Astrocyte (in vitro differentiated cells and primary cell): ENCODE measurements around the gene PI16. TPM values are rescaled to one million over a fixed set of nuclear protein-coding genes. Genes with fewer than 3 reads are reported as not detected.

ENCODE experiments used
- DNase-seq: peaks from one replicate; pipeline ENCODE4 v3.0.0-alpha.2; 2010; ENCODE audit warnings: low read depth
- FAIRE-seq: peaks from 2 replicates; lab custom pipeline; 2011; peaks lifted over from hg19 to GRCh38; lab: Jason Lieb, UNC
- H2AFZ ChIP-seq: 2 replicates; pipeline ENCODE4 v1.6.0; 2012; ENCODE audit warnings: low read depth, low read length, inconsistent platforms
- H3K27ac ChIP-seq: 2 replicates; pipeline ENCODE4 v1.5.1; 2011; ENCODE audit warnings: low read depth, low read length, inconsistent platforms
- H3K27me3 ChIP-seq: 2 replicates; pipeline ENCODE4 v1.6.0; 2011; ENCODE audit warnings: low read length, inconsistent platforms; ENCODE audit not compliant: insufficient read depth
- H3K36me3 ChIP-seq: 2 replicates; pipeline ENCODE4 v1.5.1; 2011; ENCODE audit warnings: low read length, inconsistent platforms; ENCODE audit not compliant: insufficient read depth
- H3K4me1 ChIP-seq: 2 replicates; pipeline ENCODE4 v1.5.1; 2011; ENCODE audit warnings: low read length, inconsistent platforms; ENCODE audit not compliant: insufficient read depth
- H3K4me2 ChIP-seq: 2 replicates; pipeline ENCODE4 v1.6.0; 2012; ENCODE audit warnings: low read length, inconsistent platforms
- H3K4me3 ChIP-seq: 2 replicates; pipeline ENCODE4 v1.5.1; 2011; ENCODE audit warnings: low read depth, mild to moderate bottlenecking, low read length, inconsistent platforms; ENCODE audit not compliant: insufficient read depth
- H3K79me2 ChIP-seq: 2 replicates; pipeline ENCODE4 v1.6.0; 2012; ENCODE audit warnings: mild to moderate bottlenecking, low read length, inconsistent platforms; ENCODE audit not compliant: insufficient read depth
- H3K9ac ChIP-seq: 2 replicates; pipeline ENCODE4 v1.6.0; 2012; ENCODE audit warnings: mild to moderate bottlenecking, low read length, inconsistent platforms
- H3K9me3 ChIP-seq: 2 replicates; pipeline ENCODE4 v1.5.1; 2012; ENCODE audit warnings: low read depth, mild to moderate bottlenecking, low read length, inconsistent platforms; ENCODE audit not compliant: insufficient read depth
- H4K20me1 ChIP-seq: 2 replicates; pipeline ENCODE4 v1.6.0; 2012; ENCODE audit warnings: low read length, inconsistent platforms; ENCODE audit not compliant: insufficient read depth
- H3K27ac Mint-ChIP-seq: one replicate; pipeline ENCODE4 v1.8.0; 2021; ENCODE audit warnings: mild to moderate bottlenecking, mixed read lengths; ENCODE audit not compliant: unreplicated experiment
- H3K27me3 Mint-ChIP-seq: one replicate; pipeline ENCODE4 v1.8.0; 2021; ENCODE audit warnings: low read depth, mixed read lengths; ENCODE audit not compliant: unreplicated experiment
- H3K36me3 Mint-ChIP-seq: one replicate; pipeline ENCODE4 v1.8.0; 2021; ENCODE audit warnings: low read depth, mixed read lengths; ENCODE audit not compliant: unreplicated experiment
- H3K4me1 Mint-ChIP-seq: one replicate; pipeline ENCODE4 v1.8.0; 2021; ENCODE audit warnings: low read depth, mixed read lengths; ENCODE audit not compliant: unreplicated experiment
- H3K4me3 Mint-ChIP-seq: one replicate; pipeline ENCODE4 v1.8.0; 2021; ENCODE audit warnings: mild to moderate bottlenecking, moderate library complexity, mixed read lengths; ENCODE audit not compliant: unreplicated experiment
- H3K9me3 Mint-ChIP-seq: one replicate; pipeline ENCODE4 v1.8.0; 2021; ENCODE audit warnings: mild to moderate bottlenecking, mixed read lengths; ENCODE audit not compliant: unreplicated experiment
- CTCF ChIP-seq: IDR thresholded peaks from 2 replicates; pipeline ENCODE4 v1.5.1; 2011; ENCODE audit warnings: low read depth, mild to moderate bottlenecking, inconsistent platforms, low read length, moderate library complexity; ENCODE audit not compliant: insufficient read depth
- EZH2 ChIP-seq: IDR thresholded peaks from 2 replicates; pipeline ENCODE4 v1.6.1; 2012; ENCODE audit warnings: mild to moderate bottlenecking, low read length, inconsistent platforms; ENCODE audit not compliant: insufficient read depth
- total RNA-seq: library from RNA; stranded (reverse); gene quantifications from 2 replicates; pipeline ENCODE4 v1.2.1, GENCODE V29; 2021

PI16 gene
- total RNA-seq, 1 donor from 2014 or later, result not detected

GRCh38 chr6:36979347-36979742 is 24.8 kb downstream of the PI16 start:
- Histone ChIP-seq H4K20me1 (peaks cover 100% of the 10 kb centered on the region), H3K4me3 (no peak overlapping the region), H2AFZ (no peak overlapping the region), H3K4me1 (peaks cover 13% of the 10 kb centered on the region), H3K36me3 (peaks cover 46% of the 10 kb centered on the region), H3K27me3 (no peaks in the 10 kb centered on the region), H3K79me2 (peaks cover 76% of the 10 kb centered on the region), H3K9ac (peak overlapping the region; percentile 12), H3K27ac (no peak overlapping the region), H3K9me3 (no peaks in the 10 kb centered on the region), H3K4me2 (no peak overlapping the region)
- peaks cover 13% of the 10 kb centered on the region for H3K36me3 Mint-ChIP-seq
- peaks cover 27% of the 10 kb centered on the region for H3K4me1 Mint-ChIP-seq
- no peak overlapping the region for H3K27ac Mint-ChIP-seq
- no peaks in the 10 kb centered on the region for H3K27me3 Mint-ChIP-seq
- FAIRE-seq, result no peak
- DNase-seq, result peak; percentile 25
- H3K9me3 Mint-ChIP-seq, result no peaks in the 10 kb centered on the region
- TF ChIP-seq CTCF (peak; percentile 42), EZH2 (no peak)
- peak overlapping the region; percentile 57 for H3K4me3 Mint-ChIP-seq

GRCh38 chr6:36980129-36980528 is 25.6 kb downstream of the PI16 start:
- peaks cover 10% of the 10 kb centered on the region for H3K36me3 Mint-ChIP-seq
- H3K27me3 ChIP-seq, result no peaks in the 10 kb centered on the region
- no peak overlapping the region for H2AFZ ChIP-seq
- peaks cover 84% of the 10 kb centered on the region for H3K79me2 ChIP-seq
- no peaks in the 10 kb centered on the region for H3K9me3 Mint-ChIP-seq
- H3K4me3 Mint-ChIP-seq, result no peak overlapping the region
- H3K27ac Mint-ChIP-seq, result no peak overlapping the region
- H4K20me1 ChIP-seq, result peaks cover 100% of the 10 kb centered on the region
- H3K4me1 ChIP-seq, result peaks cover 18% of the 10 kb centered on the region
- H3K4me2 ChIP-seq, result no peak overlapping the region
- TF ChIP-seq EZH2 (no peak), CTCF (no peak)
- no peak for DNase-seq
- no peak overlapping the region for H3K27ac ChIP-seq
- no peak overlapping the region for H3K4me3 ChIP-seq
- FAIRE-seq, result no peak
- no peaks in the 10 kb centered on the region for H3K27me3 Mint-ChIP-seq
- H3K36me3 ChIP-seq, result peaks cover 44% of the 10 kb centered on the region
- peak overlapping the region; percentile 12 for H3K9ac ChIP-seq
- no peaks in the 10 kb centered on the region for H3K9me3 ChIP-seq
- peaks cover 27% of the 10 kb centered on the region for H3K4me1 Mint-ChIP-seq

GRCh38 chr6:36980876-36981619 is 26.5 kb downstream of the PI16 start:
- FAIRE-seq (no peak), DNase-seq (no peak)
- Histone ChIP-seq H3K36me3 (peaks cover 37% of the 10 kb centered on the region), H3K27ac (no peak overlapping the region), H3K4me3 (no peak overlapping the region), H3K27me3 (no peaks in the 10 kb centered on the region), H3K9me3 (no peaks in the 10 kb centered on the region), H2AFZ (no peak overlapping the region), H3K9ac (no peak overlapping the region), H4K20me1 (peaks cover 92% of the 10 kb centered on the region), H3K4me2 (no peak overlapping the region), H3K4me1 (peaks cover 18% of the 10 kb centered on the region), H3K79me2 (peaks cover 93% of the 10 kb centered on the region)
- peaks cover 5% of the 10 kb centered on the region for H3K36me3 Mint-ChIP-seq
- H3K27me3 Mint-ChIP-seq, result no peaks in the 10 kb centered on the region
- TF ChIP-seq CTCF (no peak), EZH2 (no peak)
- H3K27ac Mint-ChIP-seq, result no peak overlapping the region
- no peaks in the 10 kb centered on the region for H3K9me3 Mint-ChIP-seq
- H3K4me3 Mint-ChIP-seq, result peak overlapping the region; percentile 40
- H3K4me1 Mint-ChIP-seq, result peaks cover 27% of the 10 kb centered on the region
